Ishikawa (cell line): ENCODE results near the gene WIPF2.

Experiments
- CEBPB ChIP-seq: IDR thresholded peaks from 2 replicates; pipeline ENCODE4 v1.6.1; 2012
- CREB1 ChIP-seq: IDR thresholded peaks from 2 replicates; pipeline ENCODE4 v1.6.1; 2012; ENCODE audit warnings: low read depth
- EP300 ChIP-seq: IDR thresholded peaks from 2 replicates; pipeline ENCODE4 v1.6.1; 2012; ENCODE audit warnings: borderline replicate concordance
- FOXM1 ChIP-seq: IDR thresholded peaks from 2 replicates; pipeline ENCODE4 v1.6.1; 2012; ENCODE audit warnings: low read depth, borderline replicate concordance
- NFIC ChIP-seq: IDR thresholded peaks from 2 replicates; pipeline ENCODE4 v1.6.1; 2012
- RAD21 ChIP-seq: IDR thresholded peaks from 2 replicates; pipeline ENCODE4 v1.6.1; 2012; ENCODE audit warnings: low read depth
- TAF1 ChIP-seq: IDR thresholded peaks from 2 replicates; pipeline ENCODE4 v1.6.1; 2012; ENCODE audit warnings: low read depth, mild to moderate bottlenecking
- TCF12 ChIP-seq: IDR thresholded peaks from 2 replicates; pipeline ENCODE4 v1.6.1; 2012; ENCODE audit warnings: low read depth
- TEAD4 ChIP-seq: IDR thresholded peaks from 2 replicates; pipeline ENCODE4 v1.6.1; 2012
- YY1 ChIP-seq: IDR thresholded peaks from 2 replicates; pipeline ENCODE4 v1.6.1; 2012; ENCODE audit warnings: low read depth
- ZBTB7A ChIP-seq: IDR thresholded peaks from 2 replicates; pipeline ENCODE4 v1.6.1; 2012; ENCODE audit warnings: low read depth
- TF ChIP-seq, protein P1 (sequence below): IDR thresholded peaks from 2 replicates; pipeline ENCODE4 v1.6.1; 2012; ENCODE audit warnings: low read depth, mild to moderate bottlenecking
- TF ChIP-seq, protein P2 (sequence below): IDR thresholded peaks from 2 replicates; pipeline ENCODE4 v1.6.1; 2012
- TF ChIP-seq, protein P3 (sequence below): IDR thresholded peaks from 2 replicates; pipeline ENCODE4 v1.6.1; 2012

DNA sequence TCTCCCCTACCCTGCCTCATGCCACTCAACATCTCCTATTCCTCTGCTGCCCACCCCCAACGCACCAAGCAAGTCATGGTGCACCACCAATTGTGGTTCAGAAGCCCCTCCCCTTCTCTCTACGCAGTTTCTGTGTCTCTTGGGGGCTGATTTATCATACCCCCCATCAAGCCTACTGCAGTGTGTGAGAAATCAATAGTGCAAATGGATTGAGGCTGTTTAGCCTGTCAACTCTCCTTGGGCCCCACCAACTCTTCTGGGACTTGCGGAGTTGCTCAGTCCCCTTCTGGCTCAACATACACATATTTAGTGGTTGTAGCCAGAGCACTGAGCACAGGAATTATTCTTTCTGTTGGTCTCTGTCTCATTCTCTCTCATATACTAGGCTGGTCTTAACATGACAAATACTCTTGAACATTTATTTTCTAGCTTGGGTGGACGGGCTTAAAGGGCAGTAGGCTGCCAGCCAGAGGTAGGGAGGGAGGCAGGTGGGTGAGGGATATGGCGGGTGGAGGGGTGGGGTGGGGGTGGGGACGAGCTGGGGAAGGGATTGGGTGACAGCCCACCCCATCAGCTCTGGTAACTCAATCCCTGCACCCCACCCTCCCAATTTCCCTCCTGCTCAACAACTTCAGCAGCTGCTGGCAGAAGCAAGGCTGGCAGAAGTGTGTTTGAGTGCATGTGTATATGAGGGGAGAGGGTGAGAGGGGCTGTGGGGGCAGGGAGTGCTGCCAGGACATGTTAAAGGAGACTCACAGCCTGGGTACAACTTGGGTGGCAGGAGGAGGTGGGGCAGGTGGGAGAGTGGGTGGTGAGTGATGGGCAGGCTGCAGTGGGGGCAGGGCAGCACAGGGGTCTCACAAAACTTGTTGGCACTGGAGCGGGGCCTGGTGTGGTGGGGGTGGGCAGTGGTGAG, 94.8 kb downstream of the WIPF2 start:
- TF ChIP-seq, protein P1, sequence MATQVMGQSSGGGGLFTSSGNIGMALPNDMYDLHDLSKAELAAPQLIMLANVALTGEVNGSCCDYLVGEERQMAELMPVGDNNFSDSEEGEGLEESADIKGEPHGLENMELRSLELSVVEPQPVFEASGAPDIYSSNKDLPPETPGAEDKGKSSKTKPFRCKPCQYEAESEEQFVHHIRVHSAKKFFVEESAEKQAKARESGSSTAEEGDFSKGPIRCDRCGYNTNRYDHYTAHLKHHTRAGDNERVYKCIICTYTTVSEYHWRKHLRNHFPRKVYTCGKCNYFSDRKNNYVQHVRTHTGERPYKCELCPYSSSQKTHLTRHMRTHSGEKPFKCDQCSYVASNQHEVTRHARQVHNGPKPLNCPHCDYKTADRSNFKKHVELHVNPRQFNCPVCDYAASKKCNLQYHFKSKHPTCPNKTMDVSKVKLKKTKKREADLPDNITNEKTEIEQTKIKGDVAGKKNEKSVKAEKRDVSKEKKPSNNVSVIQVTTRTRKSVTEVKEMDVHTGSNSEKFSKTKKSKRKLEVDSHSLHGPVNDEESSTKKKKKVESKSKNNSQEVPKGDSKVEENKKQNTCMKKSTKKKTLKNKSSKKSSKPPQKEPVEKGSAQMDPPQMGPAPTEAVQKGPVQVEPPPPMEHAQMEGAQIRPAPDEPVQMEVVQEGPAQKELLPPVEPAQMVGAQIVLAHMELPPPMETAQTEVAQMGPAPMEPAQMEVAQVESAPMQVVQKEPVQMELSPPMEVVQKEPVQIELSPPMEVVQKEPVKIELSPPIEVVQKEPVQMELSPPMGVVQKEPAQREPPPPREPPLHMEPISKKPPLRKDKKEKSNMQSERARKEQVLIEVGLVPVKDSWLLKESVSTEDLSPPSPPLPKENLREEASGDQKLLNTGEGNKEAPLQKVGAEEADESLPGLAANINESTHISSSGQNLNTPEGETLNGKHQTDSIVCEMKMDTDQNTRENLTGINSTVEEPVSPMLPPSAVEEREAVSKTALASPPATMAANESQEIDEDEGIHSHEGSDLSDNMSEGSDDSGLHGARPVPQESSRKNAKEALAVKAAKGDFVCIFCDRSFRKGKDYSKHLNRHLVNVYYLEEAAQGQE = no peak
- TF ChIP-seq, protein P2, sequence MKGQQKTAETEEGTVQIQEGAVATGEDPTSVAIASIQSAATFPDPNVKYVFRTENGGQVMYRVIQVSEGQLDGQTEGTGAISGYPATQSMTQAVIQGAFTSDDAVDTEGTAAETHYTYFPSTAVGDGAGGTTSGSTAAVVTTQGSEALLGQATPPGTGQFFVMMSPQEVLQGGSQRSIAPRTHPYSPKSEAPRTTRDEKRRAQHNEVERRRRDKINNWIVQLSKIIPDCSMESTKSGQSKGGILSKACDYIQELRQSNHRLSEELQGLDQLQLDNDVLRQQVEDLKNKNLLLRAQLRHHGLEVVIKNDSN = no peak
- no peak for TF ChIP-seq TAF1
- TF ChIP-seq NFIC = no peak
- no peak for TF ChIP-seq RAD21
- no peak for TF ChIP-seq EP300
- TF ChIP-seq FOXM1 = no peak
- no peak for TF ChIP-seq CREB1
- TF ChIP-seq TEAD4 = no peak
- TF ChIP-seq, protein P3, sequence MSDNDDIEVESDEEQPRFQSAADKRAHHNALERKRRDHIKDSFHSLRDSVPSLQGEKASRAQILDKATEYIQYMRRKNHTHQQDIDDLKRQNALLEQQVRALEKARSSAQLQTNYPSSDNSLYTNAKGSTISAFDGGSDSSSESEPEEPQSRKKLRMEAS = no peak; the same call in 1 of the 2 replicates
- no peak for TF ChIP-seq YY1
- no peak for TF ChIP-seq ZBTB7A
- TF ChIP-seq CEBPB = no peak
- no peak for TF ChIP-seq TCF12
